Upper lobe of left lung (tissue), 6 donors: ENCODE results near the gene GRHL3. TPM values are rescaled to one million over a fixed set of nuclear protein-coding genes. Genes with fewer than 3 reads are reported as not detected.

ENCODE experiments used
- ATAC-seq, 2 donors: fragments of 200-7000 bp; cut with Tn5 transposase; one replicate each; pipeline ENCODE4 v1.9.1; 2022; ENCODE audit warnings: mild to moderate bottlenecking in 2 of 2, moderate library complexity in 2 of 2; ENCODE audit not compliant: low FRiP score in 2 of 2
- DNase-seq, 2 donors: peaks; one replicate each; pipeline ENCODE4 v3.0.0-alpha.2; 2019 to 2020
- H3K27ac ChIP-seq, 4 donors: fragments of 200-600 bp; sonication (generic); one replicate each; pipeline ENCODE4 v1.5.1; 2016 to 2019
- H3K27me3 ChIP-seq, 4 donors: fragments of 200-600 bp; sonication (generic); one replicate each; pipeline ENCODE4 v1.5.1; 2017 to 2019
- H3K36me3 ChIP-seq, 4 donors: fragments of 200-600 bp; sonication (generic); one replicate each; pipeline ENCODE4 v1.5.1; 2016 to 2019
- H3K4me1 ChIP-seq, 4 donors: fragments of 200-600 bp; sonication (generic); one replicate each; pipeline ENCODE4 v1.5.1; 2018 to 2019
- H3K4me3 ChIP-seq, 4 donors: fragments of 200-600 bp; sonication (generic); one replicate each; pipeline ENCODE4 v1.5.1; 2017 to 2019; ENCODE audit warnings: mild to moderate bottlenecking in 2 of 4, moderate library complexity in 1 of 4
- H3K9me3 ChIP-seq, 4 donors: fragments of 200-600 bp; sonication (generic); one replicate each; pipeline ENCODE4 v1.5.1; 2018 to 2019
- CTCF ChIP-seq, 6 experiments: fragments of 450-650 bp in 4 of 6; fragments of 200-600 bp in 2 of 6; sonication (generic) in 2 of 6; IDR thresholded peaks; one replicate each; pipeline ENCODE4 v1.5.1; 2016 to 2019; ENCODE audit warnings: antibody characterized with exemption in 6 of 6
- EP300 ChIP-seq, 4 donors: sonication (generic); formaldehyde crosslinking; IDR thresholded peaks; one replicate each; pipeline ENCODE4 v1.5.1; 2017; ENCODE audit warnings: antibody characterized with exemption in 4 of 4, control low read depth in 2 of 4
- POLR2A ChIP-seq, 4 donors: fragments of 450-650 bp; IDR thresholded peaks; one replicate each; pipeline ENCODE4 v1.5.1; 2016 to 2017; ENCODE audit warnings: antibody characterized with exemption in 4 of 4, mild to moderate bottlenecking in 2 of 4
- POLR2AphosphoS5 ChIP-seq, 2 donors: sonication (generic); formaldehyde crosslinking; IDR thresholded peaks; one replicate each; pipeline ENCODE4 v1.5.1; 2017; ENCODE audit warnings: antibody characterized with exemption in 2 of 2
- WGBS, 2 donors: methylation state at CpG; one replicate each; pipeline ENCODE4 v1.1.5; 2017 to 2018; 5-methylcytosine and 5-hydroxymethylcytosine counted together
- total RNA-seq, 6 donors: library from RNA; depleted of rRNA in 4 of 6; stranded (reverse); fragments of >200 nt in 4 of 6; gene quantifications; one replicate each; pipeline versions ENCODE4 v1.1.0 to v1.2.1, GENCODE V29; 2016 to 2021
- donor health status: DM: no; HTN: no; CAD: no; lungs with moderate emphysema.
- donor health status: DM: no; HTN: yes; CAD: no; lungs with severe emphysema.

Gene GRHL3
- total RNA-seq, 6 donors from 2014 or later = 0.09 to 0.24 TPM; not detected in 4

GRCh38 chr1:24298606-24299005 lies 20.6 kb upstream of the GRHL3 start:
- H3K9me3 ChIP-seq = no peaks in the 10 kb centered on the region
- peaks cover 13 to 32% (median 23%) of the 10 kb centered on the region in 4 donors for H3K4me1 ChIP-seq
- TF ChIP-seq CTCF (IDR thresholded peaks at IDR 0.05) (no peak), POLR2A (IDR thresholded peaks at IDR 0.05) (no peak), EP300 (IDR thresholded peaks at IDR 0.05) (no peak), POLR2AphosphoS5 (IDR thresholded peaks at IDR 0.05) (no peak)
- H3K27me3 ChIP-seq = no peaks in the 10 kb centered on the region
- 84 to 93% methylated on average over 8 of the region's 8 CpGs for WGBS, 2 donors
- H3K4me3 ChIP-seq = no peak overlapping the region
- no peak for ATAC-seq
- no peak overlapping the region for H3K27ac ChIP-seq
- H3K36me3 ChIP-seq = no peaks in the 10 kb centered on the region
- no peak for DNase-seq

- ATAC-seq (no peak), DNase-seq (no peak)
- no peaks in the 10 kb centered on the region for H3K9me3 ChIP-seq
- whole genome bisulfite sequencing, 2 donors = 71 to 75% methylated on average over 6 of the region's 6 CpGs
- no peaks in the 10 kb centered on the region for H3K27me3 ChIP-seq
- H3K36me3 ChIP-seq = no peaks in the 10 kb centered on the region
- H3K4me1 ChIP-seq = peaks cover 5 to 20% (median 13%) of the 10 kb centered on the region in 4 donors
- H3K27ac ChIP-seq = no peak overlapping the region
- no peak overlapping the region for H3K4me3 ChIP-seq
- TF ChIP-seq POLR2A (IDR thresholded peaks at IDR 0.05) = no peak
- TF ChIP-seq CTCF (IDR thresholded peaks at IDR 0.05) = no peak
- no peak for TF ChIP-seq POLR2AphosphoS5 (IDR thresholded peaks at IDR 0.05)
- TF ChIP-seq EP300 (IDR thresholded peaks at IDR 0.05) = no peak
Measured at GRCh38 chr1:24299901-24300300, 19.3 kb upstream of the GRHL3 start.

GRCh38 chr1:24300971-24301784 lies 18.0 kb upstream of the GRHL3 start:
- DNase-seq (peak; percentile 60 to 70), ATAC-seq (peak in 1 of 2 donors; percentile 31)
- Histone ChIP-seq H3K36me3 (no peaks in the 10 kb centered on the region), H3K4me1 (peaks cover 0 to 14% (median 8%) of the 10 kb centered on the region in 4 donors), H3K27me3 (no peaks in the 10 kb centered on the region), H3K4me3 (no peak overlapping the region), H3K27ac (no peak overlapping the region), H3K9me3 (no peaks in the 10 kb centered on the region)
- 53 to 56% methylated on average over 6 to 7 of the region's 7 CpGs for WGBS, 2 donors
- TF ChIP-seq EP300 (IDR thresholded peaks at IDR 0.05) (no peak), POLR2A (IDR thresholded peaks at IDR 0.05) (no peak), CTCF (IDR thresholded peaks at IDR 0.05) (no peak), POLR2AphosphoS5 (IDR thresholded peaks at IDR 0.05) (no peak)

GRCh38 chr1:24301785-24302175 lies 17.4 kb upstream of the GRHL3 start:
- 27 to 46% methylated on average over 4 of the region's 4 CpGs for WGBS, 2 donors
- H3K27ac ChIP-seq = no peak overlapping the region
- no peaks in the 10 kb centered on the region for H3K27me3 ChIP-seq
- H3K36me3 ChIP-seq = no peaks in the 10 kb centered on the region
- no peaks in the 10 kb centered on the region for H3K9me3 ChIP-seq
- no peak overlapping the region for H3K4me3 ChIP-seq
- TF ChIP-seq POLR2A (IDR thresholded peaks at IDR 0.05) (no peak), CTCF (IDR thresholded peaks at IDR 0.05) (no peak), POLR2AphosphoS5 (IDR thresholded peaks at IDR 0.05) (no peak), EP300 (IDR thresholded peaks at IDR 0.05) (no peak)
- peaks cover 0 to 14% (median 8%) of the 10 kb centered on the region in 4 donors for H3K4me1 ChIP-seq
- ATAC-seq (peak in 1 of 2 donors; percentile 40), DNase-seq (no peak)
